Frontal cortex (tissue), 4 donors: ENCODE data around the gene PPP1R11. TPM values are rescaled to one million over a fixed set of nuclear protein-coding genes. Genes with fewer than 3 reads are reported as not detected.

ENCODE experiments used
- DNase-seq, 2 donors: peaks; one replicate each; pipeline ENCODE4 v3.0.0; 2012; ENCODE audit warnings: low spot score in 2 of 2
- FAIRE-seq: peaks from 2 replicates; lab custom pipeline; 2012; peaks lifted over from hg19 to GRCh38; lab: Jason Lieb, UNC
- total RNA-seq: library from RNA; depleted of rRNA; stranded (reverse); fragments of >200 nt; gene quantifications from one replicate; pipeline ENCODE4 v1.2.3, GENCODE V29; 2014
- donor health status: control.
- donor health status: control.
- donor health status: control.

Gene PPP1R11
- total RNA-seq, 1 donor from 2014 or later: 17.1 TPM

DNA sequence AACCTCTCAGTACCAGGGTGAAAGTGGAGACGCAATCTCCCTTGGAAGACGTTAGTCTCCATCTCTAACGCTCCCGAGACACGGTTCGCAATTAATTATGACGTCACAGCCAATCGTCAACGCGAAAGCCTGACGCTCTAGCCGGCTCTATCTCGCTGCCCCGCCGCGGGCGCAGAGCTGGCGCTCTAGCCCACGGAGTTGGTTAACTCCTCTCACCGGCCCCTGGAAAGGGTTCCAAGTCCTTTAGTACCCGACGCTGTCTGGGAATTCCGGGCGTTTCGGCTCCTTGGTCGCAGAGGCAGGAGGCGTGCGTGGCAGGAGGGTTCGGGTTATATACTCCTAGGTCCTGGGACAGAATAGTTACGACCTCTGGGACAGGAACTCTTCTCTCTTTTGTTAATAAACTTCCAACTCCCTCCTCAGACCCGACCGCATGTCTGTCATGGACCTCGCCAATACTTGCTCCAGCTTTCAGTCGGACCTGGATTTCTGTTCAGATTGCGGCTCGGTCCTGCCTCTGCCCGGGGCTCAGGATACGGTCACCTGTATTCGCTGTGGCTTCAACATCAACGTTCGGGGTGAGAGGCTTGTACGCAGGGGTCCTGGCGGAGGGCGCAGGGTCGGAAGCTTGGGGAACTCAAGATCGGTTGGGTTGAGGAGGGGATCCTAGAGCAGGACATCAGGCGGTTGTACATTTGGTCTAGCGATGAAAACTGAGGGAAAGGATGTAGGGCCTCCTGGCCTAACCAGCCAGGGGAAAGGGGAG lies 5.7 kb upstream of the PPP1R11 start, which contains the start of gene POLR1H:
POLR1H (plus strand) TSS at position 174 of the 766 bp plus-strand sequence; CDS start at position 434, 260 bp downstream.
- DNase-seq (peak; percentile 77 to 91), FAIRE-seq (no peak)

DNA sequence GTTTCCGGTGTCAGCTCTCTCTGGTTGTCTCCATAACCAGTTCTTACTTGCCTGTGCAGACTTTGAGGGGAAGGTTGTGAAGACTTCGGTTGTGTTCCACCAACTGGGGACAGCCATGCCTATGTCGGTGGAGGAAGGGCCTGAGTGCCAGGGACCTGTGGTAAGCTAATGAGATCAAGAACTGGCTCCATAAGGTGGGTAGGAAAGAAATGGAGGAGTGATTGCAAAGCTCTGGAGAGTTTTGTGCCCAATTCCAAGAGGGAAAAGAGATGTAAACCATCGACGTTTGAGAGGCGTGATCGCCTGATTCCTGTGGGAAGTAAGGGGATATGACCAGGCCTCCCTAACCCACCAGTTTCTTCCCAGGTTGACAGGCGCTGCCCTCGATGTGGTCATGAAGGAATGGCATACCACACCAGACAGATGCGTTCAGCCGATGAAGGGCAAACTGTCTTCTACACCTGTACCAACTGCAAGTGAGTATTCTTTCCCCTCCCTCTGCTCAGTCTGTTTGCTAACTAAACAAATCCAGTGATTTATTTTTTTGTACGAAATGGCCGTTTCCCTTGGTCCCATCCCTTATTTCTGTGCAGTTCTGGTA lies 5.0 kb upstream of the PPP1R11 start:
- FAIRE-seq (no peak), DNase-seq (no peak)

DNA sequence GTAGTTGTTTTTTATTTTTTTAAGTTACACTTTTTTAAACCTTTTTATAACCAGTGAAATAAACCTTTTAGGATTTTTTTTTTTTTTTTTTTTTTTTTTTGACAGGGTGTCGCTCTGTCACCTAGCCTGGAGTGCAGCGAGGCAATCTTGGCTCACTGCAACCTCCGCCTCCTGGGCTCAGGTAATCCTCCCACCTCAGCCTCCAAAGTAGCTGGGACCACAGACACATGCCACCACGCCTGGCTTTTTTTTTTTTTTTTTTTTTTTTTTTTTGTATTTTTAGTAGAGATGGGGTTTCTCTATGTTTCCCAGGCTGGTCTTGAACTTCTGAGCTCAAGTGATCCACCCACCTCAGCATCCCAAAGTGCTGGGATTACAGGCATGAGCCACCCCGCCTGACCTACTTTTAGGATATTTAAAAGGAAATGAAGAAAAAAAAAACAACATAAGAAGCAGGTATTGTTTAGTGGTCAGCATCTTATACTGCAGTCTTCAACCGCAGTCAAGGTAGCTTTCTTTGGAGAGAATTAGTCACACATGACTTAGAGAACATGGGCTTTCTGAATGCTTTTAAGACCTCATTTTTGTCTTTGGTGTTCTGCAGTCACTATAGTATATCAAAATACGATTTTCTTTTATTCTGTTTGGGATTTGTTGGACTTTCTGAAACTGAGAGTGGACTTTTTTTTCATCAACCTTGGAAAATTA lies 4.4 kb upstream of the PPP1R11 start:
- no peak for DNase-seq
- no peak for FAIRE-seq

DNA sequence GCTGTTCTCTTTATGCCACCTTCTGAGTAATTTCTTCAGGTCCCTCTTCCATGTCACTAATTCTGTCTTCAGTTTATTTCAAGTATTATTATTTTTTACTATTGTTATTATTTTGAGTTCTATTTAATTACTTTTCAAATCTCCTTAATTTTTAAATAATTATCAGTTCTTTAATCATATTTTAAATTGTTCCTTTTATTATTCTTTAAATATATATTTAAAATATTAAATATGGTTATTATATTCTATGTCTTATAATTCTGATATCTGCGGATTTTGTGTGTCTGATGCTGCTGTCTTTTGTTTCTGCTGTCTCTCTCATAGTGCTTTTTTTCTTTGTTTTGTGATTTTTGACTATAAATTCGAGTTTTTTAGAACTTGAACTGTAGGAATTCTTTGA lies 3.7 kb upstream of the PPP1R11 start:
- no peak for DNase-seq
- FAIRE-seq: peak; percentile 63

DNA sequence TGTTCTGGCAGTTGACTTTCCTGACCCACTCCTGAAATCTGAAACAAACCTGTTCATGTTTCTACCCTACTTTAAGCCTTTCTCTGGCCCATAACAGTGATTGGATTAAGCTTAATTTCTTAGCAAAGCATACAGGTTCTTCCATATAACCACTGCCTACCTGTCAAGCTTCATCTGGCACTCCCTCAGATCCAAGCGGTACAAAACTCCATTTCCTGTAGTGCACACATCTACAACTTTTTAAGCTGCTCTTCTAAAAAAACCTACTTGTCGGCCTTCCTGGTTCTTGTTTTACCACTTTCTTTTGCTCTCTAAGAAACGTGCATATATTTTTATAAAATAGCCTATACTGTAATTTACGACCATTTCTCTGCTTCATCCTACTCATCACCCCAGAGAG lies 916 bp upstream of the PPP1R11 start:
- no peak for DNase-seq
- FAIRE-seq: no peak

DNA sequence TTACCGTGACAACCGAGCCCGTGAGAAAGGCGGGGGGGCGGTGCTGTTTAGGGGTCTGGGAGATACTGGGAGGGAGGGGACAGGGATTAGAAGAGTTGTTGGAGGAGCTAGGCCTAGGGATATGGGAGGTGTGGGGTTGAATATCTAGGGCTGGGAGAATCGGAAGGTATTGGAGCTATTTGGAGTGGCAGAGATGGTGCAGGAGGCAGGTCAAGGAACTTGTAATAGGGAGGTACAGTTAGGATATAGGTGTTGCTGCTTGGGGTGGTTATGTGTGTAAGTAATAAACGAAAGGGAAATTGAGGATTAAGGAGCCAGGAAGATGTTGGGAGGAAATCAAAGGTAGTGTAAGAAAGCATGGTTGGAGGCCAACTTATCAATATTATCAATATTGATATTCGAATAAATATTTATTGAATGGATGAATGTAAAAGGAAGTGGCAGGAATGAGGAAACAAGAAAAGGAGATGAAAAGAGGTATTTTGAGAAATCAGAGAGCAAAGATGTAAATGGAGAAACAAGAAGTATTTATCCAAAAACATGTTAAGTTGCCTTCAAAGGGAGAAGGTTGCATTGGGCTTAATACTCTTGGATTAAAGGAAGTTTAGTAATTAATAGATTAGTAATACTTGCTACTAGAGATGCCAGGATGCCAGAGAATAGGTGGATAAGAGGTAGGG lies 602 bp downstream of the PPP1R11 start:
- no peak for FAIRE-seq
- peak in 1 of 2 donors; percentile 73 for DNase-seq

DNA sequence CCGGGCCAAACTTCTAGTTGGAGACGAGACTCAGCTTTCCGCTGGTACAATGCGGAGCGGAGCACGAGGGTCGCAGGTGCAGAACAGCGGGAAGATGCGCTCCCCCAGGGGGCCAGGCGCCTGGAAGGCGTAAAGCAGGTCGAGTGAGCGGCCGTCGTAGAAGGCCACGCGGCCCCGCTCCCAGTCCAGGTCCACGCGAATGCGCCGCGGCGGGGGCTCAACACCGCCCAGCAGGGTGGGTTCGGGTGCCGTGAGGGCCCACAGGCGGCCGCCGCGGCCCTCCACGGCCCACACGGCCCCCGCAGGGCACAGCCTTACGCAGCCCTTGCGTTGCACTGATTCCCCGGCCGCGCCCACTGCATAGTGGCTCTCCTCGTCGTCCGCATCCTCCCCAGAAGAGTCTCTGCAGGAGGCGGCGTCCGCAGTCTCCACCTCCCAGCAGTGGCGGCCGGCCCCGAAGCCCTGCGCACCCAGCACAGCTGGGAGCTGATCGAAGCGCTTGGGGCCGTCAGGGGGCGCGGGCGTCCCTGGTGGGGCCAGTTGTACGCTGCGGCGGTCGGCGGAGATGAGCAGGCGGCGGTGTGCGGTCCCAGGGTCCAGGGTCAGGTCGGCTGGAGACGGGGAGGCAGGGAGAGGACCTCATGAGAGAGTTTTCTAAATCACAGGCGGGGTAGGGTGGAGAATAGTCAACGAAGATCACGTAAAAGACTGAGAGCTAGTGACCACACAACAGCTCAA lies 4.3 kb downstream of the PPP1R11 start:
- FAIRE-seq: no peak
- peak in 1 of 2 donors; percentile 36 for DNase-seq

DNA sequence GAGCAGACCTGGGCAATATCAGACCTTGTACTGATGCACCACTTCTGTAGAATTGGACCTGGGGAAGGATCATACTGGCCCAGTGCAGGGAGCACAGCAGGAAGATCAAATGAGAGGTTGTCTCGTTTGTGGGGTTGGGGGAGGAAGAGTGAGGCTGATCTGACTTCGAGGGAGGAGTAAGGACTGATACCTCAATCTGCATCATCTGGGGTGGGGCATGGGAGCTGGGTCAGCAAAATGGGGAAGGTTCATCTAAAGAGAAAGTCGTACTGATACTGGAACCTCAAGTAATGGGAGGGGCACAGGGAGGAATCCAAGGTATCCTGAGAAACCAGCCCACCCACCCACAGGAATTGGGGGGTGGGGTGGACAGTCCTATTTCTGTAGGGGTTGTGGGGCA lies 4.9 kb downstream of the PPP1R11 start:
- DNase-seq (no peak), FAIRE-seq (no peak)

DNA sequence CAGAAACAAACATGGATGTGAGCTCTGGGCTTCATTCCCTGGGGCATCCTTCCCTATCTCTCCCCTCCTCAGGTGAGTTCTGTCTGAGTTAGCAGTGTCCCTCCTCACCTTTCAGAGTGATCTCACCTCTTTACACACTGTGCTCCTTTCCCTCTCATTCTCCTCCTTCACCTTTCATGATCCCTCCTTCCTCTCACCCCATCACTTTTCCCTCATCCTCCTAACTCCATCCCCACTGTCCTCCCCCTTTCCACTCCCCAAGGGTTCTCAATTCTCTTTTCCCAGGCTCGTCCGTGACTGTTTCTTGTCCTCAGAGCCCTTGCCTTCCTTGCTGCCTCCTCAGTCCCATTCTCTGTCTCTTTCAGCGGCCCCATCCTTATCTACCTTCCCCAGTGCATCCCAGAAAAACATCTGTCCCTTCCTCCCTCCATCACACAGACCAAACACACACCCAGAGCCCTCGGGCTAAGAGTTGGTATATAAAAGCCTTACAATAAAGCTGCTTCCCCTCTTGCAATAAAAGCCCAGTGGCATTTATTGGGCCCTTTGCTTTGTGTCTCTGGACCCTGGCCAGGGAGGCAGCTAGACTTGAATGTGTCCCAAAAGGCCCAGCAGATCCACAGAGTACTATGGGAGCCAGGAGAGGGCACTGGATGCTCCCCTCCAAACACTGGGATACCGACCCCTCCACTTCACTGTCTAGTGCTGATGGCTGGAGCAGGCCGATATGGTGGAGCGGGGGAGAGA lies 6.7 kb downstream of the PPP1R11 start:
- FAIRE-seq: no peak
- DNase-seq: no peak

DNA sequence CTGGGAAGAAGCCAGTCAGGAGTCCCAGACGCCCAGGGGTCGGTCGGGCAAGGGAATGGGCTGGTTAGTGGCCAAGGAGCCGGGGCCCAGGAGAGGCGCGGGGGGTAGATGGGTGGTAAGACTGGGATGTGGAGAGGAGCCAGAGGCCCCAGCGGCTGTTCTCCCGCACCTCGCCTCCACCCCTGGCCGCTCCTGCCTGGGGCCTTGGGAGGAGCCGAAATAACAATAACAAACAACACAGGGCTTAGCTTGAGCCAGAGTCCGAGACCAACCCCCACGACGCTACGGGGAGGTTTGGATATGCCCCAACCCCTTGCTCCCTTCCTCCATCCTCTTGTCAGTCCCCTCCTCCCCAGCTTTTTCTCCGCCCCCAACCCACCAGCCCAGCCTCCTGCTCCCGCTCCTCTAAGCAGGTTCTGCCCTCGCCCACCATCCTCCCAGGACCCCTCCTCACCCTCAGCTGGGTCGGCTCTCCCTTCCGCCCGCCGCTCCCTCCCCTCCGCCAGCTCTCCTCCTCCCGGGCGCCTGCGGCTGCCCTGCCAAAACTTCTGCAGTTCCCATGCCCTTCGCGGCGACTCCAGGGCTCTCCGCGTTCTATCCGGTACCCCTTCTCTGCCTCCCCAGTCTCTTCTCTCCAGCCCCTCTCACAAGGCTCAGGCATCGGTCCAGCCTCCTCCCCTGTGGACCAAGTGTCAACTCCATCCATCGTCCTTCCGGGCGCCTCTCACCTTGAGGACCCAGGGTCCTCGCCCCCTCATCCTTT lies 7.5 kb downstream of the PPP1R11 start:
- no peak for DNase-seq

DNA sequence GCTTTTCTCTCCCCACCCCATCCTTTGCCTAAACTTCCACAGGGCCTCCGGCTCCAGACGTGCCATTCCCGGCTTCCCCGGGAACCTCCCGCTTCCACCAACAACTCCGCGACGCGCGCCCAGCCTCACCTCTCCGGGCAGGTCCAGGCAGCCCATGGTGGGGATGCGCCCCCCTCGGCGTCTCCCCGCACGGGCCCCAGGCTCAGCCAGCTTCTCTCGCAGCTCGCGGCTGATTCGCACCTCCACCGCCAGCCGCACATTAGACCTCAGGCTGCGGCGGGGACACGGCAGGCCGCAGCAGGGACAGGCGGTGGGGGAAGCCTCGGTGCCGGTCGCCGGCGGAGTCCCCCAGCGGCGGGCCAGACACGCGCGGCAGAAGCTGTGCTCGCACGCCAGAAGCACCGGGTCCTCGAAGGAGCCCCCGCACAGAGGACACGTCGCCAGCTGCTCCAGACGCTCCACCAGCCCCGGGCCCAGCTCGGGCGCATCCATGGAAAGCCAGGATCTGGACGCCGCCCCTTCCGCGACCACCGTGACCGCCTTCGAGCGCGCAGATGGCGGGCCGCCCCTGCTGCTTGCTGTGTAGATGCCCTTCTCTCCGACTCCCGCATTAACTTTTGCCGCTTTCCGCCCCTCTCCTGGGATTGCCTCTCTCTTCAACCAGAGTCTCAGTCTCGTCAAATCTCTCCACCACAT lies 8.2 kb downstream of the PPP1R11 start, which contains the start of gene RNF39:
RNF39 (minus strand) TSS at position 676 of the 696 bp plus-strand sequence; CDS start at position 492, 184 bp downstream.
- FAIRE-seq (no peak), DNase-seq (no peak)

More for the DNA sequence above, 7.5 kb downstream of the PPP1R11 start:
- no peak for FAIRE-seq

DNA sequence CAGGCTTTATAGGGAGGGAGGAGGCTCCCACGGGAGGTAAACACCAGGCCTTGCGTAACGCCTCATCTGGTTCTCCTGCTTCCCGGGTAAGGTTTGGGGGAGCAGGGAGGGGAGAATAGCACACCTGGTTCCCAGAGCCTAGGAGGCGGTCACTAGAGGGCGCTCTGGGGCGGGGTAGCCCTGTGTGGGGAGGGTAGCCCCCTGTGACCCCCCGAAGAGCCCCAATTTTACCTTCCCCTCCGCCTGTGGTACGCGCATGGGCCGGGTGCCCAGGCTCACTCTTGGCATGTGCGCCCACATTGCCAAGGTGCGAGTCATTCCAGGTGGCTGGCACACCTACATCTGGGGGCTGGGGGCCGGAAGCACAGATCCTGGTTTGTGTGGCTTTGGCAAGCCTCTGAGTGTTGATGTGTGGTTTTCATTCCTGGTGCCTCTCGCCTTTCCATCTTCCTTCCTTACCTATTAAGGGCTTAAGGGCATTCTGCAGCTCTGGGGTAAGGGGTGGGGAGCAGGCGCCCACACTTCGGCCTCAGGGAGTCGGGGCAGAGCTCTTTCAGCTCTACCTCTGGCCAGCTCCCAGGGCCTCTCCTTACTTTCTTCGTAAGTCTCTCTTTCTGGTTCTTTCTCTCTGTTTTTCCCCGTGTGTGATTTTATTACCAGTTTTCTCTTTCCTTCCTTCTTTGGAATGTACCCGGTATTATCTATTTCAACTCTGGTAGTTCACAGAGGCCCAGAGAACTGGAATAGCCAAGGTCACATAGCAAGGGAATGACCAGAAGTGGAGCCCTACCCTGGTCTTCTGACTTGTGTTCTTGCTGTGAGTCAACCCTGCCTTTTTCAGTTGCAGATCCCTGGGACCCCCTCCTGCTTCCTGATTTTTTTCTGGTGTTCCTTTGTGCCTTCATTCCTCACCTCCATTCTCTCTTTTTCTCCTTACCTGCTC lies 9.1 kb downstream of the PPP1R11 start:
- no peak for DNase-seq

DNA sequence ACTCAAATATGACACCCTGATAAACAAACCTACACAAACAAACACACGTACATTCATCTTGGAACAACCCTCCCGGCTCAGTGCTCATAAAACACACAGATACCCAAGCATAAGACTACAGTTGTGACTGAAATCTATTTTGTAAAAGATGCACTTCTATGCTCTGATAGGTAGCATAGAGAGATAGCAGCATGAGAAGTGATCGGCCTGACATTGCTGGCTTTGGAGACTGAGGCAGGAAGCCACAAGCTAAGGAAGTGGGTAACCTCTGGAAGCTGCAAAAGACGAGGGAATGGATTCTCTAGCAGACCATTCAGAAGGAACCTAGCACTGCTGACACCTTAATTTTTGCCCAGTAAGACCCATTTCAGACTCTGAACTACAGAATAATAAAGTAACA lies 10.2 kb downstream of the PPP1R11 start:
- DNase-seq (no peak), FAIRE-seq (no peak)

More for the DNA sequence above, 9.1 kb downstream of the PPP1R11 start:
- FAIRE-seq: no peak

DNA sequence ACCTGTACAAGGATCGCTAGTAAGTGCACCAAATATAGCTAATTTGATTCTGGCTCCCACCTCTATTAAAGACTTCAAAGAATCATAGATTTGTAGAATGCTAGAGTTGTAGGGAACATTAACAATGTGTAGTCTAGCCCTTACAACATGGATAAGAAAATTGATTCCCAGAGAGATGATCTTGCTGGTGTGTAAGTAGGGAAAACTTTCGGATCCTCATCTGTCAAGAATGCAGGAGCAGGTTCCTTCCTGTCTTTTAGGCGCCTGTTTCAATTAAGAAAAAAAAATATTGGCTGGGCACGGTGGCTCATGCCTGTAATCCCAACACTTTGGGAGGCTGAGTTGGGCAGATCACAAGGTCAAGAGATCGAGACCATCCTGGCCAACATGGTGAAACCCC lies 20.9 kb downstream of the PPP1R11 start:
- FAIRE-seq: no peak
- no peak for DNase-seq

DNA sequence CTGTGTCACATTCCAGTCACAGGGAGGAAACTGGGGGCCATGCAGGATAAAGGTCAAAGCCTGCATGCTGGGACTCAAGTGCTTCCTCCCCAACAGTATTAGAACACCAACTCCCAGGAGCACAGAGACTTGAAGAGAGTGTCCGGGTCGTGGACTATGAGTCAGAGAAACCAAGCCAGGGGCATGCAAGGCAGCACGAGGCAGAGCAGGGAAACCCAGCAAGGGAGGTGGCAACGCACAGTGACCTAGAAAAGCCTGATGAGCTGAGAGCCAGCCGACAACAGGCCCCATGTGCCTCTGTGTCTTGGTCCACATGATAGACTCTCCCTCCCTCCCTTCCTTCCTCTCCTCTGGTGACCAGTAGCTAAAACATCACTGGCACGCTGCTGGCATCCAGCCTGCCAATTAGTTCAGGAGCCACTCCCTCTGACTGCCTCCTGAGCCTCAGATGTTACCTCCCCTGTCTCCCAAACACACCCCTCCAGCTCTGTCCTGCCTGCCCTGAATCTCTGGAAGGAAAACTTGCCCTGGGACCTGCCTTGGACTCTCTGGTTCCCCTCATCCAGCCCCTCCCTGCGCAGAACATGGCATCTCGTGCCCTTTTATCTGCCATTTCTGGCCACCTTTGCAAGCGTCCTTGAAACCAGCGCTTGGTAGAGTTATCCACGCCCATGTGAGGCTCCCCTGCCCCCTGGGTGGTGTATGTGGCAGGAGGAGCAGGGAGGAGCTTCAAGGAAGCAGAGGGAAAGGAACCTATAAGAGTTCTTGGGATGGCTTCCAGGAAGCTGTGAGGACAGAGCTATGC lies 24.8 kb downstream of the PPP1R11 start:
- FAIRE-seq (no peak), DNase-seq (no peak)
